ENCODE results near the gene CREB5. TPM values are rescaled to one million over a fixed set of nuclear protein-coding genes. Genes with fewer than 3 reads are reported as not detected.

Gene CREB5
- total RNA-seq, 1 experiment from 2014 or later: 1.3 TPM

DNA sequence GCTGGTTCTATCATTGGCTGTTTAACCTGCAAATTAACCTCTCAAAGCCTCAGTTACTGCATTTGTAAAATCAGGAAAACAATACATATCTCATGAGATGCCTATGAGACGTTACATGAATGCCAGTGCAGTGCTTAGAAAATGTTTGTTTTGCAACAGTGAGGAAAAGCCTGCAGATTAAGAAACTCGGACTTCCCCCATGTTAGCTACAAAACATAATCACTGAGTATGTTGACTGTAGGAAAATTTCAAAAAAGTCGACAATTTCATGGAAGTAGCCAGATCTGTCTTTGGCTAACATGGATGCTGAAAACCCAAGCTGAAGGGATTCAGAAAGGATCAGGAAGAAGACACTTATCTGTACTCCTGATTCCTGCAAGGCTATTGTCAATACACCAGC is 424.4 kb downstream of the CREB5 start:
- ChIA-PET CTCF (no interaction called here), POLR2A (no interaction called here)
- Mint-ChIP-seq H3K27ac (no peak overlapping the region), H3K36me3 (peaks cover 15% of the 10 kb centered on the region), H3K4me3 (no peak overlapping the region), H3K4me1 (peaks cover 6% of the 10 kb centered on the region; the same call in 1 of the 2 replicates), H3K27me3 (ENCODE audit: low read depth) (no peaks in the 10 kb centered on the region), H3K9me3 (peaks cover 12% of the 10 kb centered on the region)
- ATAC-seq (no peak), DNase-seq (ENCODE audit: low spot score) (no peak)
- no peak for TF ChIP-seq ZNF121 (CRISPR knock-in tag; IDR thresholded peaks at IDR 0.05)
- no peak for TF ChIP-seq MYBL2 (CRISPR knock-in tag; IDR thresholded peaks at IDR 0.05)
- no peak for TF ChIP-seq GRHL2 (CRISPR knock-in tag; IDR thresholded peaks at IDR 0.05; ENCODE audit: insufficient replicate concordance, severe bottlenecking)
- TF ChIP-seq NFATC4 (CRISPR knock-in tag; IDR thresholded peaks at IDR 0.05): no peak
- TF ChIP-seq ZNF396 (CRISPR knock-in tag; IDR thresholded peaks at IDR 0.05; ENCODE audit: borderline replicate concordance): no peak
- TF ChIP-seq, protein P1, sequence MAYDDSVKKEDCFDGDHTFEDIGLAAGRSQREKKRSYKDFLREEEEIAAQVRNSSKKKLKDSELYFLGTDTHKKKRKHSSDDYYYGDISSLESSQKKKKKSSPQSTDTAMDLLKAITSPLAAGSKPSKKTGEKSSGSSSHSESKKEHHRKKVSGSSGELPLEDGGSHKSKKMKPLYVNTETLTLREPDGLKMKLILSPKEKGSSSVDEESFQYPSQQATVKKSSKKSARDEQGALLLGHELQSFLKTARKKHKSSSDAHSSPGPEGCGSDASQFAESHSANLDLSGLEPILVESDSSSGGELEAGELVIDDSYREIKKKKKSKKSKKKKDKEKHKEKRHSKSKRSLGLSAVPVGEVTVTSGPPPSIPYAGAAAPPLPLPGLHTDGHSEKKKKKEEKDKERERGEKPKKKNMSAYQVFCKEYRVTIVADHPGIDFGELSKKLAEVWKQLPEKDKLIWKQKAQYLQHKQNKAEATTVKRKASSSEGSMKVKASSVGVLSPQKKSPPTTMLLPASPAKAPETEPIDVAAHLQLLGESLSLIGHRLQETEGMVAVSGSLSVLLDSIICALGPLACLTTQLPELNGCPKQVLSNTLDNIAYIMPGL (CRISPR knock-in tag; IDR thresholded peaks at IDR 0.05): no peak
- no peak for TF ChIP-seq ZNF532 (CRISPR knock-in tag; IDR thresholded peaks at IDR 0.05; ENCODE audit: borderline replicate concordance)

DNA sequence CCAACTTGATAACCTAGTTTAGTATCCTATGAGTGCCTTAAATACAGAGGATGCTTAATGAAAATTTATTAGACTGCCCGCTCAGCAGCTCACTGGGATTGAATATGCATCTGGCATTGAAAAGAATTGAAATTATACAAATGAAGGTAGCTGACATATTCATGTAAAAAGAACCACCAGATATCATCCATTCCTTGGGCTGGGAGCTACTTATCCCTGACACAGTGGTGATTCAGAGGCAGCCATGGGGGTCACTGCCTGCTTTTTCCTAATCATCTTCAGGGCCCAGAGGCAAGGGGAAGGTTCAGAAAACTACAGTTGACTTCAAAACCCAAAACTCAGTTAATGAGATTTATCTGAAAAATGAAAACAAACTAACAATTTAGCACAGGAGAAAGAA is 424.9 kb downstream of the CREB5 start:
- DNase-seq (ENCODE audit: low spot score) (no peak), ATAC-seq (no peak)
- TF ChIP-seq ARID4B (CRISPR knock-in tag; IDR thresholded peaks at IDR 0.05; ENCODE audit: borderline replicate concordance): no peak
- TF ChIP-seq NFE2L1 (CRISPR knock-in tag; IDR thresholded peaks at IDR 0.05): no peak
- no peak for TF ChIP-seq RORB (CRISPR knock-in tag; IDR thresholded peaks at IDR 0.05)
- no peak overlapping the region for H3K4me3 Mint-ChIP-seq
- H3K9me3 Mint-ChIP-seq: peaks cover 12% of the 10 kb centered on the region
- ChIA-PET CTCF (no interaction called here), POLR2A (no interaction called here)
- peaks cover 15% of the 10 kb centered on the region for H3K36me3 Mint-ChIP-seq
- no peak overlapping the region for H3K27ac Mint-ChIP-seq
- peaks cover 6% of the 10 kb centered on the region for H3K4me1 Mint-ChIP-seq
- H3K27me3 Mint-ChIP-seq (ENCODE audit: low read depth): no peaks in the 10 kb centered on the region; the same call in 1 of the 2 replicates

DNA sequence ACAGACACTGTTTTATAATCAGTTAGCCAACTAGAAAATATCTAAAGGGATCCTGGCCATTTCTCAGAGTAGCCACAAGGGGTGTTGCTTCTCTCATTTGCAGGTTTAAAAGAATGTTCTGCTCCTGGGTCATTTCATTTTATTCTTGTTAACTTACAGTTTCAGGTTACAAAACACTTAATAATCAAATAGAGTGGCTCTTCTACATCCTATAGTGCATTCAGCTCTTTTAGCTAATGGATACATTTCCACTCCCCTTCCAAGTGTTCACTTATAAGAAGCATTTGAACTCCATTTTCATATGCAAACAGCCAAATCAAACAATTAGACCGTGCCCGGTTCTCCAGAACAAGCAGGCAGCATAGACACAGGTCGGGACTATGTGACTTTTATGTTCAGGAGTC is 428.3 kb downstream of the CREB5 start:
- no peak for TF ChIP-seq CREB1 (CRISPR knock-in tag; IDR thresholded peaks at IDR 0.05)
- TF ChIP-seq, protein P2, sequence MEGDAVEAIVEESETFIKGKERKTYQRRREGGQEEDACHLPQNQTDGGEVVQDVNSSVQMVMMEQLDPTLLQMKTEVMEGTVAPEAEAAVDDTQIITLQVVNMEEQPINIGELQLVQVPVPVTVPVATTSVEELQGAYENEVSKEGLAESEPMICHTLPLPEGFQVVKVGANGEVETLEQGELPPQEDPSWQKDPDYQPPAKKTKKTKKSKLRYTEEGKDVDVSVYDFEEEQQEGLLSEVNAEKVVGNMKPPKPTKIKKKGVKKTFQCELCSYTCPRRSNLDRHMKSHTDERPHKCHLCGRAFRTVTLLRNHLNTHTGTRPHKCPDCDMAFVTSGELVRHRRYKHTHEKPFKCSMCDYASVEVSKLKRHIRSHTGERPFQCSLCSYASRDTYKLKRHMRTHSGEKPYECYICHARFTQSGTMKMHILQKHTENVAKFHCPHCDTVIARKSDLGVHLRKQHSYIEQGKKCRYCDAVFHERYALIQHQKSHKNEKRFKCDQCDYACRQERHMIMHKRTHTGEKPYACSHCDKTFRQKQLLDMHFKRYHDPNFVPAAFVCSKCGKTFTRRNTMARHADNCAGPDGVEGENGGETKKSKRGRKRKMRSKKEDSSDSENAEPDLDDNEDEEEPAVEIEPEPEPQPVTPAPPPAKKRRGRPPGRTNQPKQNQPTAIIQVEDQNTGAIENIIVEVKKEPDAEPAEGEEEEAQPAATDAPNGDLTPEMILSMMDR (IDR thresholded peaks at IDR 0.05): peak; percentile 34; the same call in 1 of the 2 replicates
- TF ChIP-seq RELA (CRISPR knock-in tag; IDR thresholded peaks at IDR 0.05; ENCODE audit: borderline replicate concordance): no peak
- Mint-ChIP-seq H3K9me3 (peaks cover 12% of the 10 kb centered on the region), H3K36me3 (peaks cover 15% of the 10 kb centered on the region), H3K27ac (no peak overlapping the region), H3K27me3 (ENCODE audit: low read depth) (no peaks in the 10 kb centered on the region; the same call in 1 of the 2 replicates), H3K4me1 (peaks cover 6% of the 10 kb centered on the region), H3K4me3 (no peak overlapping the region)
- ATAC-seq (no peak; the same call in 1 of the 2 replicates), DNase-seq (ENCODE audit: low spot score) (no peak)
- ChIA-PET CTCF (interaction anchor here (0.8 to 1.1 kb wide), 3 partner anchors 13 to 213 kb away, joined by 3 to 4 read pairs (median 3); no protein-coding TSS in a partner anchor), POLR2A (no interaction called here)
